ENCODE results near the gene SPINK4.

Gene SPINK4

DNA sequence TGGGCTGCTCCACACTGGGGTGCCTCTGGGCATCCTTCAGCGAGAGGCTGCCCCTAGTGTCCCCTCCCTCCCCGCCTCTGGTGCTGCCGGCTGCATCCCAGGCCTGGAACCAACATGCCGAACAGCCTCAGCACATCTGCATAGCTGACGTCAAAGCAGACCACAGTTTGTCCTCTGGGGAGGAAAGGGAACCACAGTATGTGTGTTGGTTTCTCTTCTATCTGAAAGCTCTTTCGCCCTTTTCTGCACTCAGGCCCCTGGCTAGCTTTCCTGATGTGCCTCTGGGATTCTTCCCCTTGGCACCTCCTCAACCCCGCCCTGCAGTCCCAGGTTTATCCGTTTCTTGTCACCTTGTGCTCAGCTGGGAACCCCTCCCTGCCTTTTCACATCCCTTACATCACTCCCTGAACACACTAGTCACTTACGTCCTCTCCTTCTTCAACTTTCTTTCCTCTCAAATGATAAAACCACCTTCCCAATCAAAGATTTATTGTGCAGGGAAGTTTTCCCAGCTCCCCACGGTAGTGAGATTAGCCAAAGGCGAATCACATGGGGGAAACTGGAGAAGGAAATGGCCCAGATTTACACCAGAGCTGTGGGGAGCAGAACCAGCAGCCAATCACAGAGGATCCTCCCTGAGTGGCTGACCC is 37.3 kb upstream of the SPINK4 start:
- TF ChIP-seq CTCF (IDR thresholded peaks at IDR 0.05): no peak

GRCh38 chr9:33209394-33209793 is 30.6 kb upstream of the SPINK4 start:
- TF ChIP-seq CTCF (IDR thresholded peaks at IDR 0.05): no peak

DNA sequence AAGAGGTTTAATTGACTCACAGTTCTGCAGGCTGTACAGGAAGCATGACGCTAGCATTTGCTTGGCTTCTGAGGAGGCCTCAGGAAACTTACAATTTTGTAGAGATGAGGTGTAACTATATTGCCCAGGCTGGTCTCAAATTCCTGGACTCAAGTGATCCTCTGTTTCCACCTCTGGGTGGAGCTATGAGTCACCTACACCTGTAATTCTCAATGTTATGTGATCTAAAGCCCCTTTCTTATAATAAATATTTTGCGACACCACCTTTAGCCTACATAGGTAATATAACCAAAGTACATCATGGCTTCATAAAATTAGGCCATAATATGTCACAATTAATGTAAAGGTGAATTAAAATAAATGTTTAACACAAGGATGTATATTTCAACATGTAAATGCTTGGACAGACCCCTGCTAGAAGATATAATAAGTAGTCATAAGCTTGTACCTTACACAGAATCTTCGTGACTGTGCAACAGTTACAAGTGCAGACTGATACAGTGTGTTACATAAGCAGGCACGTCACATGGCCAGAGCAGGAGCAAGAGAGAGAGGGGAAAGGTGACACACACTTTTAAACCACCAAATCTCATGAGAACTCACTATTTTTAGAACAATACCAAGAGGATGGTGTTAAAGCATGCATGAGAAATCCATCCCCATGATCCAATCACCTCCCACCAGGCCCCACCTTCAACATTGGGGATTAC is 29.8 kb upstream of the SPINK4 start:
- TF ChIP-seq CTCF (IDR thresholded peaks at IDR 0.05): no peak

- TF ChIP-seq CTCF (IDR thresholded peaks at IDR 0.05): no peak
Measured at GRCh38 chr9:33211695-33212393, 28.1 kb upstream of the SPINK4 start.

- TF ChIP-seq CTCF (IDR thresholded peaks at IDR 0.05): no peak
Measured at GRCh38 chr9:33220681-33221567, 19.0 kb upstream of the SPINK4 start.

GRCh38 chr9:33221568-33221884 is 18.4 kb upstream of the SPINK4 start:
- TF ChIP-seq CTCF (IDR thresholded peaks at IDR 0.05): no peak

DNA sequence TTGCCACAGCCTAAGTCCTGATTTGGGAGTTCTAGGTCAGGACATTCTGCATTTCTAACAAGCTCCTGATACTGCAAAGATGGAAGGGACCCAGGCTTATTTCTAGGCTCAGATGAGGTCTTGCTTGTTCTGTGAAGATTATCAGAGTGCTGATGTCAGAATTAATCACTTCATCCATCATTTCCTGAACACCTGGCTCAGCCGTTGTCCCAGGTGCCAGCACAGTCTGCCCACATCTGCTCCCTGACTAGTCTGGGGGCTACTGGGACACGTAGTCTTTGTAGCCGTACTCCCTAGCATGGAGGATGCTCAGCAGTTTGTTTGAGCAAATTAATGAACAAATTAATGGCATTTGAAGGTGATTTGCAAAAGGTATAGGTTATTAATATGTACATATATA is 17.9 kb upstream of the SPINK4 start:
- no peak for TF ChIP-seq CTCF (IDR thresholded peaks at IDR 0.05)
